IMR-90 (cell line): ENCODE data around the gene CFAP43. TPM values are rescaled to one million over a fixed set of nuclear protein-coding genes. Genes with fewer than 3 reads are reported as not detected.

Experiments
- ATAC-seq: fragments of 200-7000 bp; cut with Tn5 transposase; 2 replicates; pipeline ENCODE4 v1.9.1; 2020; ENCODE audit warnings: low read depth, mild to moderate bottlenecking, moderate library complexity
- BruUV-seq: library from RNA; stranded (reverse); fragments of 400-500 nt; replicated peaks from 2 replicates; lab custom pipeline; 2021; lab: Mats Ljungman, UMichigan
- CTCF ChIA-PET: fragments of 300-600 bp; formaldehyde crosslinking; extraction: SDS; loops from one replicate; lab custom pipeline; 2021; ENCODE audit warnings: antibody characterized with exemption; lab: Yijun Ruan, JAX
- POLR2A ChIA-PET: fragments of 300-600 bp; sonication (Branson Sonifier 250); formaldehyde crosslinking; loops from one replicate; lab custom pipeline; 2022; ENCODE audit warnings: antibody characterized with exemption; ENCODE audit not compliant: unreplicated experiment; lab: Charles Lee
- DNase-seq: peaks from one replicate; pipeline ENCODE4 v3.0.0; 2013
- H2AFZ ChIP-seq: replicated peaks from 2 replicates; pipeline ENCODE3; 2013; ENCODE audit warnings: low read length, mild to moderate bottlenecking; ENCODE audit not compliant: poor library complexity
- H2AK5ac ChIP-seq: 2 replicates; pipeline ENCODE4 v1.6.1; 2013; ENCODE audit warnings: low read depth, low read length, inconsistent platforms
- H2AK9ac ChIP-seq: replicated peaks from 2 replicates; pipeline ENCODE3; 2013; ENCODE audit warnings: mild to moderate bottlenecking, low read depth, low read length, moderate library complexity; ENCODE audit not compliant: poor library complexity
- H2BK120ac ChIP-seq: 2 replicates; pipeline ENCODE4 v1.6.1; 2013; ENCODE audit warnings: low read depth, low read length, inconsistent platforms
- H2BK15ac ChIP-seq: 3 replicates; pipeline ENCODE4 v1.6.1; 2013; ENCODE audit warnings: low read depth, low read length, inconsistent platforms
- H2BK20ac ChIP-seq: 2 replicates; pipeline ENCODE4 v1.6.1; 2013; ENCODE audit warnings: low read depth, mild to moderate bottlenecking, inconsistent platforms, low read length, moderate library complexity
- H2BK5ac ChIP-seq: 2 replicates; pipeline ENCODE4 v1.6.1; 2013; ENCODE audit warnings: mild to moderate bottlenecking, low read depth, low read length, inconsistent platforms; ENCODE audit not compliant: poor library complexity, severe bottlenecking
- H3K14ac ChIP-seq: replicated peaks from 2 replicates; pipeline ENCODE4 v1.6.1; 2013; ENCODE audit warnings: low read depth, low read length, inconsistent platforms
- H3K18ac ChIP-seq: 2 replicates; pipeline ENCODE4 v1.6.1; 2013; ENCODE audit warnings: low read depth, low read length, control low read depth
- H3K23ac ChIP-seq: 2 replicates; pipeline ENCODE4 v1.6.1; 2013; ENCODE audit warnings: low read depth, low read length, inconsistent platforms
- H3K27ac ChIP-seq: 2 replicates; pipeline ENCODE4 v1.5.1; 2013; ENCODE audit warnings: mild to moderate bottlenecking, control low read depth, low read length; ENCODE audit not compliant: insufficient read depth
- H3K27me3 ChIP-seq: 2 replicates; pipeline ENCODE4 v1.6.1; 2013; ENCODE audit warnings: low read length; ENCODE audit not compliant: control insufficient read depth, insufficient read depth
- H3K36me3 ChIP-seq: 2 replicates; pipeline ENCODE4 v1.6.1; 2013; ENCODE audit warnings: low read length, mixed read lengths; ENCODE audit not compliant: control insufficient read depth, insufficient read depth
- H3K4ac ChIP-seq: 2 replicates; pipeline ENCODE4 v1.6.1; 2013; ENCODE audit warnings: low read depth, low read length, inconsistent platforms
- H3K4me1 ChIP-seq: 2 replicates; pipeline ENCODE4 v1.6.1; 2013; ENCODE audit warnings: low read length, mixed read lengths; ENCODE audit not compliant: control insufficient read depth, insufficient read depth
- H3K4me2 ChIP-seq: 2 replicates; pipeline ENCODE4 v1.6.1; 2013; ENCODE audit warnings: low read depth, mild to moderate bottlenecking, control low read depth, low read length, moderate library complexity
- H3K4me3 ChIP-seq: 2 replicates; pipeline ENCODE4 v1.5.1; 2013; ENCODE audit warnings: low read depth, mild to moderate bottlenecking, control low read depth, low read length, moderate library complexity; ENCODE audit not compliant: insufficient read depth
- H3K56ac ChIP-seq: 2 replicates; pipeline ENCODE4 v1.6.1; 2013; ENCODE audit warnings: low read length, inconsistent platforms; ENCODE audit not compliant: insufficient read depth; ENCODE audit errors: extremely low read depth
- H3K79me1 ChIP-seq, 2 experiments: 2 replicates each; pipeline ENCODE4 v1.6.1; 2013; ENCODE audit warnings: low read length in 2 of 2, inconsistent platforms in 1 of 2, low read depth in 1 of 2
- H3K9ac ChIP-seq: 2 replicates; pipeline ENCODE4 v1.6.1; 2013; ENCODE audit warnings: low read depth, low read length, control low read depth
- H3K9me1 ChIP-seq: 2 replicates; pipeline ENCODE4 v1.6.1; 2013; ENCODE audit warnings: low read length, inconsistent platforms; ENCODE audit not compliant: insufficient read depth
- H3K9me3 ChIP-seq: 2 replicates; pipeline ENCODE4 v1.6.1; 2013; ENCODE audit warnings: low read length; ENCODE audit not compliant: control insufficient read depth, insufficient read depth
- H4K20me1 ChIP-seq: 2 replicates; pipeline ENCODE4 v1.6.1; 2013; ENCODE audit warnings: low read length, inconsistent platforms; ENCODE audit not compliant: insufficient read depth
- H4K5ac ChIP-seq: 2 replicates; pipeline ENCODE4 v1.6.1; 2013; ENCODE audit warnings: mild to moderate bottlenecking, low read depth, low read length, control low read depth
- H4K8ac ChIP-seq, 2 experiments: 2 replicates each; pipeline ENCODE4 v1.6.1; 2013; ENCODE audit warnings: low read depth in 2 of 2, low read length in 2 of 2, control low read depth in 1 of 2, inconsistent platforms in 1 of 2
- H4K91ac ChIP-seq: 2 replicates; pipeline ENCODE4 v1.6.1; 2013; ENCODE audit warnings: low read depth, low read length, inconsistent platforms; ENCODE audit not compliant: insufficient read depth
- BHLHE40 ChIP-seq: fragments of 150-350 bp; IDR thresholded peaks from 2 replicates; pipeline ENCODE4 v1.6.1; 2016; ENCODE audit warnings: mild to moderate bottlenecking, low read depth, low read length
- CEBPB ChIP-seq: IDR thresholded peaks from 2 replicates; pipeline ENCODE4 v1.6.1; 2012; ENCODE audit warnings: low read depth, low read length, improper control_type of control experiment
- CHD1 ChIP-seq: IDR thresholded peaks from 2 replicates; pipeline ENCODE4 v1.6.1; 2012; ENCODE audit warnings: low read depth, low read length, improper control_type of control experiment
- FOS ChIP-seq: fragments of 150-350 bp; IDR thresholded peaks from 2 replicates; pipeline ENCODE4 v1.6.1; 2016; ENCODE audit warnings: low read depth, low read length
- MAFK ChIP-seq: IDR thresholded peaks from 2 replicates; pipeline ENCODE4 v1.6.1; 2012; ENCODE audit warnings: low read depth, low read length, improper control_type of control experiment
- MAZ ChIP-seq: IDR thresholded peaks from 2 replicates; pipeline ENCODE4 v1.6.1; 2012; ENCODE audit warnings: low read depth, mild to moderate bottlenecking, low read length, improper control_type of control experiment, moderate library complexity, borderline replicate concordance
- MXI1 ChIP-seq: IDR thresholded peaks from 2 replicates; pipeline ENCODE4 v1.6.1; 2012; ENCODE audit warnings: low read depth, mild to moderate bottlenecking, low read length, moderate library complexity, borderline replicate concordance
- NFE2L2 ChIP-seq: fragments of 150-350 bp; IDR thresholded peaks from 2 replicates; pipeline ENCODE4 v1.6.1; 2016; ENCODE audit warnings: low read depth, mild to moderate bottlenecking, low read length
- POLR2A ChIP-seq: IDR thresholded peaks from 2 replicates; pipeline ENCODE4 v1.6.1; 2012; ENCODE audit warnings: mild to moderate bottlenecking, low read depth, low read length
- RAD21 ChIP-seq: IDR thresholded peaks from 2 replicates; pipeline ENCODE4 v1.6.1; 2012; ENCODE audit warnings: low read length, improper control_type of control experiment
- RCOR1 ChIP-seq: IDR thresholded peaks from 2 replicates; pipeline ENCODE4 v1.6.1; 2012; ENCODE audit warnings: mild to moderate bottlenecking, low read length, improper control_type of control experiment; ENCODE audit not compliant: insufficient replicate concordance
- RFX5 ChIP-seq: IDR thresholded peaks from 2 replicates; pipeline ENCODE4 v1.8.0; 2012; ENCODE audit warnings: low read depth, mild to moderate bottlenecking, low read length, moderate library complexity
- SMC3 ChIP-seq: fragments of 150-350 bp; IDR thresholded peaks from 2 replicates; pipeline ENCODE4 v1.6.1; 2016; ENCODE audit warnings: low read depth, mild to moderate bottlenecking, antibody characterized with exemption, low read length, moderate library complexity
- WGBS, 2 experiments: methylation state at CpG; one replicate each; pipeline versions ENCODE4 v1.1.5 to v1.1.7; 2013; ENCODE audit warnings: missing lambda C conversion rate in 2 of 2; ENCODE audit not compliant: insufficient read length in 1 of 2; ENCODE audit errors: extremely low coverage in 2 of 2; 5-methylcytosine and 5-hydroxymethylcytosine counted together
- dilution Hi-C: fragments of 300-500 bp; cut with HindIII; formaldehyde crosslinking; loops from one replicate; pipeline ENCODE4 v1.14.3; 2018; ENCODE audit warnings: low sequenced_read_pairs; ENCODE audit not compliant: unreplicated experiment
- in situ Hi-C: fragments of 300-500 bp; cut with MboI; formaldehyde crosslinking; loops from 3 replicates; pipeline ENCODE4 v1.14.3; 2019; ENCODE audit warnings: low sequenced_read_pairs, inconsistent platforms, mixed read lengths
- intact Hi-C: fragments of 100-400 bp; cut with micrococcal nuclease; formaldehyde crosslinking; loops from 2 replicates; pipeline ENCODE4 v1.10.0; 2022
- polyA plus RNA-seq, 3 experiments: library from polyadenylated mRNA; depleted of rRNA; stranded (reverse); fragments of >200 nt; gene quantifications; 2 replicates each; pipeline ENCODE4 v1.2.3, GENCODE V29; 2012; ENCODE audit warnings: low replicate concordance in 1 of 3
- total RNA-seq: library from RNA; depleted of rRNA; stranded (reverse); fragments of >200 nt; gene quantifications from 2 replicates; pipeline ENCODE4 v1.2.3, GENCODE V29; 2012
- TF ChIP-seq, protein P1 (sequence below): fragments of 150-350 bp; IDR thresholded peaks from 2 replicates; pipeline ENCODE4 v1.6.1; 2016; ENCODE audit warnings: low read depth, mild to moderate bottlenecking, low read length, moderate library complexity, borderline replicate concordance
- TF ChIP-seq, protein P2 (sequence below): fragments of 150-350 bp; IDR thresholded peaks from 2 replicates; pipeline ENCODE4 v1.6.1; 2017; ENCODE audit warnings: mild to moderate bottlenecking, antibody characterized with exemption, low read length, low read depth
- TF ChIP-seq, protein P3 (sequence below): conservative IDR thresholded peaks from 2 replicates; pipeline ENCODE4 v1.5.1; 2012; ENCODE audit warnings: mild to moderate bottlenecking, low read depth, low read length, improper control_type of control experiment

Gene CFAP43
- total and polyA plus RNA-seq, 2 of the 4 experiments (the other 2 are of a cell fraction), result under 0.01 to 0.05 TPM

DNA sequence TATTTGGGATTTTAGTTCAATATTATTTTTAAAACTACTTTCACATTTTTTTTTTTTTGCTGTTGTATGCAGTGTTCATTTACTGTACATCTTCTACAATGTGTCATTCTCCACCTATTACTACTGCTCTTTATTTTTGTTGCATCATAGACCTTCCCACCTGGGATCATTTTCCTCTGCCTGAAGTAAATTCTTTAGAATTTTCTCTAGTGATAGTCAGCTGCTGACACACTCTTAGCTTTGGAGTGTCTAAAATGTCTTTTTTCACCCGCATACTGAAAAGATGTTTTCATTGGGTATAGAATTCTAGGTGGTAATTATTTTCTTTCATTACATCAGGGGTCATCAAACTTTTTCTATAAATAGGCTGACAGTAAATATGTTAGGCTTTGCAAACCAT lies 30.5 kb downstream of the CFAP43 start:
- Histone ChIP-seq H3K79me1 (no peaks in the 10 kb centered on the region), H2BK20ac (no peak overlapping the region), H4K5ac (no peak overlapping the region), H3K18ac (no peak overlapping the region), H3K23ac (no peak overlapping the region), H2AFZ (no peak overlapping the region), H4K91ac (no peak overlapping the region), H4K20me1 (no peaks in the 10 kb centered on the region), H3K9me3 (no peaks in the 10 kb centered on the region), H3K56ac (no peak overlapping the region), H2BK15ac (no peak overlapping the region), H2BK5ac (no peak overlapping the region), H3K36me3 (no peaks in the 10 kb centered on the region), H3K27me3 (peaks cover 10% of the 10 kb centered on the region), H2AK9ac (no peak overlapping the region), H3K14ac (no peak overlapping the region), H4K8ac (no peak overlapping the region), H3K4me1 (no peaks in the 10 kb centered on the region), H3K4me2 (no peak overlapping the region), H2BK120ac (no peak overlapping the region), H3K9ac (no peak overlapping the region), H2AK5ac (no peak overlapping the region), H3K27ac (no peak overlapping the region), H3K4ac (no peak overlapping the region), H3K9me1 (no peaks in the 10 kb centered on the region), H3K4me3 (no peak overlapping the region)
- no CpG with 5 or more reads among the region's 1 CpG for whole genome bisulfite sequencing, 2 experiments
- in situ Hi-C loops, result loop anchor here (25.0 kb wide), 1 partner anchor 489 kb away; no protein-coding TSS in a partner anchor
- DNase-seq (no peak), ATAC-seq (no peak)
- TF ChIP-seq RAD21 (no peak), MAFK (no peak), MAZ (no peak), POLR2A (no peak), NFE2L2 (no peak), CHD1 (no peak), FOS (no peak), RCOR1 (no peak), BHLHE40 (no peak), RFX5 (no peak), SMC3 (no peak), CEBPB (no peak), MXI1 (no peak)
- TF ChIP-seq, protein P1, sequence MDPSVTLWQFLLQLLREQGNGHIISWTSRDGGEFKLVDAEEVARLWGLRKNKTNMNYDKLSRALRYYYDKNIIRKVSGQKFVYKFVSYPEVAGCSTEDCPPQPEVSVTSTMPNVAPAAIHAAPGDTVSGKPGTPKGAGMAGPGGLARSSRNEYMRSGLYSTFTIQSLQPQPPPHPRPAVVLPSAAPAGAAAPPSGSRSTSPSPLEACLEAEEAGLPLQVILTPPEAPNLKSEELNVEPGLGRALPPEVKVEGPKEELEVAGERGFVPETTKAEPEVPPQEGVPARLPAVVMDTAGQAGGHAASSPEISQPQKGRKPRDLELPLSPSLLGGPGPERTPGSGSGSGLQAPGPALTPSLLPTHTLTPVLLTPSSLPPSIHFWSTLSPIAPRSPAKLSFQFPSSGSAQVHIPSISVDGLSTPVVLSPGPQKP, result no peak
- TF ChIP-seq, protein P2, sequence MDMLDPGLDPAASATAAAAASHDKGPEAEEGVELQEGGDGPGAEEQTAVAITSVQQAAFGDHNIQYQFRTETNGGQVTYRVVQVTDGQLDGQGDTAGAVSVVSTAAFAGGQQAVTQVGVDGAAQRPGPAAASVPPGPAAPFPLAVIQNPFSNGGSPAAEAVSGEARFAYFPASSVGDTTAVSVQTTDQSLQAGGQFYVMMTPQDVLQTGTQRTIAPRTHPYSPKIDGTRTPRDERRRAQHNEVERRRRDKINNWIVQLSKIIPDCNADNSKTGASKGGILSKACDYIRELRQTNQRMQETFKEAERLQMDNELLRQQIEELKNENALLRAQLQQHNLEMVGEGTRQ, result no peak
- TF ChIP-seq, protein P3, sequence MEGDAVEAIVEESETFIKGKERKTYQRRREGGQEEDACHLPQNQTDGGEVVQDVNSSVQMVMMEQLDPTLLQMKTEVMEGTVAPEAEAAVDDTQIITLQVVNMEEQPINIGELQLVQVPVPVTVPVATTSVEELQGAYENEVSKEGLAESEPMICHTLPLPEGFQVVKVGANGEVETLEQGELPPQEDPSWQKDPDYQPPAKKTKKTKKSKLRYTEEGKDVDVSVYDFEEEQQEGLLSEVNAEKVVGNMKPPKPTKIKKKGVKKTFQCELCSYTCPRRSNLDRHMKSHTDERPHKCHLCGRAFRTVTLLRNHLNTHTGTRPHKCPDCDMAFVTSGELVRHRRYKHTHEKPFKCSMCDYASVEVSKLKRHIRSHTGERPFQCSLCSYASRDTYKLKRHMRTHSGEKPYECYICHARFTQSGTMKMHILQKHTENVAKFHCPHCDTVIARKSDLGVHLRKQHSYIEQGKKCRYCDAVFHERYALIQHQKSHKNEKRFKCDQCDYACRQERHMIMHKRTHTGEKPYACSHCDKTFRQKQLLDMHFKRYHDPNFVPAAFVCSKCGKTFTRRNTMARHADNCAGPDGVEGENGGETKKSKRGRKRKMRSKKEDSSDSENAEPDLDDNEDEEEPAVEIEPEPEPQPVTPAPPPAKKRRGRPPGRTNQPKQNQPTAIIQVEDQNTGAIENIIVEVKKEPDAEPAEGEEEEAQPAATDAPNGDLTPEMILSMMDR, result no peak
- ChIA-PET POLR2A (no interaction called here), CTCF (no interaction called here)
- dilution Hi-C loops, result no loop called here
- intact Hi-C loops, result no loop called here
- no TSS peak for BruUV-seq
